GM12878 (cell line): ENCODE measurements around the gene GNAZ. TPM values are rescaled to one million over a fixed set of nuclear protein-coding genes. Genes with fewer than 3 reads are reported as not detected.

Experiments used
- ATAC-seq: fragments of 200-7000 bp; cut with Tn5 transposase; 3 replicates; pipeline ENCODE4 v1.9.1; 2020; ENCODE audit warnings: mild to moderate bottlenecking, moderate library complexity
- BruUV-seq: library from RNA; stranded (reverse); fragments of 400-500 nt; replicated peaks from 2 replicates; lab custom pipeline; 2021; lab: Mats Ljungman, UMichigan
- CTCF ChIA-PET: fragments of 300-600 bp; sonication (Branson Sonifier 250); formaldehyde crosslinking; extraction: SDS; loops from one replicate; lab custom pipeline; 2021; ENCODE audit warnings: inconsistent platforms; lab: Yijun Ruan, JAX
- POLR2A ChIA-PET: fragments of 350-600 bp; formaldehyde crosslinking; extraction: SDS; loops from one replicate; lab custom pipeline; 2021; ENCODE audit warnings: inconsistent platforms; lab: Charles Lee
- RAD21 ChIA-PET: fragments of 300-600 bp; sonication (Branson Sonifier 250); formaldehyde crosslinking; loops from one replicate; lab custom pipeline; 2023; ENCODE audit warnings: antibody characterized with exemption; ENCODE audit not compliant: unreplicated experiment; lab: Charles Lee
- SMC1A ChIA-PET: fragments of 300-600 bp; sonication (Branson Sonifier 250); formaldehyde crosslinking; loops from one replicate; lab custom pipeline; 2023; ENCODE audit not compliant: unreplicated experiment, uncharacterized antibody; lab: Charles Lee
- DNase-seq: peaks from one replicate; pipeline ENCODE4 v3.0.0-alpha.2; 2011; ENCODE audit warnings: low read depth, low spot score
- FAIRE-seq: peaks from 3 replicates; lab custom pipeline; 2011; peaks lifted over from hg19 to GRCh38; lab: Jason Lieb, UNC
- H2AFZ ChIP-seq: 2 replicates; pipeline ENCODE4 v1.6.0; 2011; ENCODE audit warnings: low read depth, low read length, control low read depth; ENCODE audit not compliant: control insufficient read depth
- H3K27ac ChIP-seq: 2 replicates; pipeline ENCODE4 v1.5.1; 2011; ENCODE audit warnings: control low read depth; ENCODE audit not compliant: control insufficient read depth, insufficient read depth
- H3K27me3 ChIP-seq, 2 experiments: replicated peaks in 1 of 2; 2 replicates each; pipeline versions ENCODE4 v1.6.0 to v1.6.1; 2011; ENCODE audit warnings: low read length in 1 of 2; ENCODE audit not compliant: control insufficient read depth in 2 of 2, insufficient read depth in 2 of 2
- H3K36me3 ChIP-seq, 2 experiments: 2 replicates each; pipeline ENCODE4 v1.5.1; 2011; ENCODE audit warnings: low read length in 1 of 2; ENCODE audit not compliant: control insufficient read depth in 2 of 2, insufficient read depth in 2 of 2
- H3K4me1 ChIP-seq: 2 replicates; pipeline ENCODE4 v1.6.1; 2011; ENCODE audit warnings: mild to moderate bottlenecking, low read length, moderate library complexity, mixed read lengths; ENCODE audit not compliant: control insufficient read depth, insufficient read depth
- H3K4me2 ChIP-seq: 2 replicates; pipeline ENCODE4 v1.6.0; 2011; ENCODE audit warnings: control low read depth; ENCODE audit not compliant: control insufficient read depth, insufficient read depth
- H3K4me3 ChIP-seq: fragments of 200-600 bp; sonication (generic); 2 replicates; pipeline ENCODE4 v1.5.1; 2016
- H3K79me2 ChIP-seq: 2 replicates; pipeline ENCODE4 v1.6.0; 2011; ENCODE audit warnings: low read length; ENCODE audit not compliant: control insufficient read depth, insufficient read depth
- H3K9ac ChIP-seq: 2 replicates; pipeline ENCODE4 v1.8.0; 2011; ENCODE audit warnings: low read length, control low read depth, mixed read lengths; ENCODE audit not compliant: control insufficient read depth, insufficient read depth
- H3K9me3 ChIP-seq: replicated peaks from 3 replicates; pipeline ENCODE4 v1.5.1; 2011; ENCODE audit warnings: mild to moderate bottlenecking, low read length; ENCODE audit not compliant: control insufficient read depth, insufficient read depth
- H4K20me1 ChIP-seq: 2 replicates; pipeline ENCODE4 v1.6.0; 2011; ENCODE audit not compliant: control insufficient read depth, insufficient read depth
- BCL3 ChIP-seq: IDR thresholded peaks from 2 replicates; pipeline ENCODE4 v1.6.1; 2011; ENCODE audit warnings: borderline replicate concordance, low read depth, mild to moderate bottlenecking, moderate library complexity, low read length; ENCODE audit not compliant: insufficient read depth, poor library complexity, severe bottlenecking
- REST ChIP-seq: IDR thresholded peaks from 2 replicates; pipeline ENCODE4 v1.6.1; 2012; ENCODE audit warnings: mild to moderate bottlenecking, low read depth, low read length
- WGBS: methylation state at CpG from one replicate; pipeline ENCODE4 v1.1.6; 2016; ENCODE audit warnings: low lambda C conversion rate; ENCODE audit not compliant: insufficient replicate concordance, insufficient coverage; ENCODE audit errors: missing lambda C conversion rate; 5-methylcytosine and 5-hydroxymethylcytosine counted together
- in situ Hi-C: fragments of 300-500 bp; cut with MboI; formaldehyde crosslinking; loops from 9 replicates; pipeline ENCODE4 v1.14.3; 2018; ENCODE audit warnings: mixed read lengths
- intact Hi-C: fragments of 100-400 bp; cut with micrococcal nuclease; formaldehyde crosslinking; loops from one replicate; pipeline ENCODE4 v1.14.2; 2022; ENCODE audit not compliant: unreplicated experiment
- polyA plus RNA-seq, 11 experiments: library from polyadenylated mRNA; depleted of rRNA in 4 of 11; unstranded in 6 of 11; stranded (reverse) in 5 of 11; fragments of >200 nt; fragmentation: Nextera tagmentation in 4 of 11; fragmentation: Illumina TruSeq in 1 of 11; extraction: Ambion mirVana in 4 of 11; extraction: Trizol in 1 of 11; gene quantifications; 1 replicate in 1 of 11; 2 replicates in 10 of 11; pipeline versions ENCODE4 v1.2.1 to v1.2.3, GENCODE V29; 2011 to 2016; ENCODE audit warnings: inconsistent platforms in 2 of 11, missing spikeins in 2 of 11, low read depth in 1 of 11
- total RNA-seq, 4 experiments: library from RNA; depleted of rRNA in 3 of 4; stranded (reverse); fragments of >200 nt in 3 of 4; fragmentation: Illumina TruSeq in 1 of 4; extraction: Trizol in 1 of 4; gene quantifications; 2 replicates each; pipeline versions ENCODE4 v1.2.1 to v1.2.3, GENCODE V29; 2013 to 2021

GNAZ gene
- total and polyA plus RNA-seq, 10 of the 15 experiments (the other 5 are each of a cell fraction or from before 2014, with no cell fraction given): 0.09 to 1.0 (median 0.44) TPM; not detected in 1

- H3K9ac ChIP-seq: no peak overlapping the region
- no TSS peak for BruUV-seq
- ChIA-PET CTCF (no interaction called here), SMC1A (no interaction called here), RAD21 (no interaction called here), POLR2A (no interaction called here)
- H3K27me3 ChIP-seq: no peaks in the 10 kb centered on the region
- ATAC-seq (no peak), DNase-seq (no peak), FAIRE-seq (no peak)
- no peaks in the 10 kb centered on the region for H4K20me1 ChIP-seq
- no peaks in the 10 kb centered on the region for H3K79me2 ChIP-seq
- H3K4me2 ChIP-seq: no peak overlapping the region
- in situ Hi-C loops: no loop called here
- H3K4me1 ChIP-seq: peaks cover 13% of the 10 kb centered on the region
- H2AFZ ChIP-seq: no peak overlapping the region
- H3K36me3 ChIP-seq: no peaks in the 10 kb centered on the region
- H3K4me3 ChIP-seq: no peak overlapping the region
- H3K9me3 ChIP-seq: peaks cover 1% of the 10 kb centered on the region; the same call in 2 of the 3 replicates
- intact Hi-C loops: no loop called here
- no peak overlapping the region for H3K27ac ChIP-seq
- 66% methylated on average over 5 of the region's 5 CpGs for WGBS
- TF ChIP-seq REST (peak; percentile 53; the same call in 1 of the 2 replicates), BCL3 (no peak)
- TF ChIP-seq, all 136 proteins: peak for 1
These were observed 17.1 kb upstream of the GNAZ start for GRCh38 chr22:23053051-23053707.
